K562 (cell line): ENCODE data around the gene GTPBP2. TPM values are rescaled to one million over a fixed set of nuclear protein-coding genes. Genes with fewer than 3 reads are reported as not detected.

Experiments
- CREM ChIP-seq: IDR thresholded peaks from 2 replicates; pipeline ENCODE4 v1.6.1; 2014; ENCODE audit warnings: antibody characterized with exemption, low read depth
- ELF1 ChIP-seq: fragments of 200-800 bp; sonication (Bioruptor generic); IDR thresholded peaks from 2 replicates; pipeline ENCODE4 v1.6.1; 2016; ENCODE audit warnings: missing genetic modification characterization, missing compliant biosample characterization
- HEY1 ChIP-seq: fragments of 250-450 bp; sonication (Bioruptor Pico); IDR thresholded peaks from 2 replicates; pipeline ENCODE4 v1.5.0; 2020; ENCODE audit warnings: mild to moderate bottlenecking, moderate library complexity, borderline replicate concordance
- LARP7 ChIP-seq: fragments of 450-650 bp; IDR thresholded peaks from 2 replicates; pipeline ENCODE4 v1.6.1; 2016
- NEUROD1 ChIP-seq: fragments of 150-350 bp; IDR thresholded peaks from 2 replicates; pipeline ENCODE4 v1.6.1; 2014; ENCODE audit warnings: borderline replicate concordance, low read length, low read depth; ENCODE audit not compliant: partially characterized antibody
- NONO ChIP-seq, 2 experiments: fragments of 200-400 bp in 1 of 2; fragments of 450-650 bp in 1 of 2; formaldehyde crosslinking in 1 of 2; IDR thresholded peaks; 2 replicates each; pipeline ENCODE4 v1.6.1; 2017; ENCODE audit warnings: low read depth in 2 of 2, mild to moderate bottlenecking in 2 of 2, moderate library complexity in 2 of 2, low read length in 1 of 2
- NR0B1 ChIP-seq: fragments of 450-650 bp; IDR thresholded peaks from one replicate; pipeline ENCODE4 v1.6.1; 2018; ENCODE audit warnings: mild to moderate bottlenecking, moderate library complexity; ENCODE audit not compliant: partially characterized antibody
- NR1H2 ChIP-seq: sonication (generic); formaldehyde crosslinking; IDR thresholded peaks from 2 replicates; pipeline ENCODE4 v1.4.0; 2020; ENCODE audit warnings: mild to moderate bottlenecking, missing genetic modification reagents
- POLR2B ChIP-seq: fragments of 450-650 bp; IDR thresholded peaks from 2 replicates; pipeline ENCODE4 v1.6.1; 2018; ENCODE audit warnings: low read depth; ENCODE audit not compliant: partially characterized antibody
- PTRF ChIP-seq: fragments of 450-650 bp; IDR thresholded peaks from 2 replicates; pipeline ENCODE4 v1.6.1; 2016; ENCODE audit warnings: mild to moderate bottlenecking, missing genetic modification characterization, missing compliant biosample characterization
- RFX5 ChIP-seq: IDR thresholded peaks from 2 replicates; pipeline ENCODE4 v1.6.1; 2011; ENCODE audit warnings: low read depth, mild to moderate bottlenecking, improper control_type of control experiment, low read length
- RFX7 ChIP-seq: fragments of 250-450 bp; sonication (Bioruptor Pico); IDR thresholded peaks from 2 replicates; pipeline ENCODE4 v1.5.1; 2021; ENCODE audit warnings: mild to moderate bottlenecking
- SPI1 ChIP-seq: IDR thresholded peaks from 2 replicates; pipeline ENCODE4 v1.6.1; 2011; ENCODE audit warnings: low read depth, low read length, control low read depth, borderline replicate concordance
- TEAD4 ChIP-seq, 2 experiments: sonication (generic) in 1 of 2; formaldehyde crosslinking in 1 of 2; IDR thresholded peaks; 2 replicates each; pipeline versions ENCODE4 v1.6.1 to v1.8.0; 2012 to 2022; ENCODE audit warnings: borderline replicate concordance in 1 of 2, inconsistent platforms in 1 of 2, low read length in 1 of 2, mild to moderate bottlenecking in 1 of 2, missing genetic modification reagents in 1 of 2
- TFE3 ChIP-seq: fragments of 450-650 bp; formaldehyde crosslinking; IDR thresholded peaks from 2 replicates; pipeline ENCODE4 v1.4.0; 2020; ENCODE audit warnings: mild to moderate bottlenecking, mixed read lengths
- TRIM28 ChIP-seq: fragments of 450-650 bp; IDR thresholded peaks from 2 replicates; pipeline ENCODE4 v1.6.1; 2017
- ZNF232 ChIP-seq: sonication (generic); formaldehyde crosslinking; IDR thresholded peaks from 2 replicates; pipeline ENCODE4 v1.8.0; 2022; ENCODE audit warnings: mild to moderate bottlenecking, missing genetic modification reagents
- ZNF436 ChIP-seq: fragments of 250-450, 450-650 bp; sonication (Bioruptor Pico); formaldehyde crosslinking; IDR thresholded peaks from 2 replicates; pipeline ENCODE4 v1.7.0; 2020; ENCODE audit warnings: mild to moderate bottlenecking
- ZNF639 ChIP-seq, 2 experiments: fragments of 200-800 bp in 1 of 2; sonication (Bioruptor generic) in 1 of 2; sonication (generic) in 1 of 2; formaldehyde crosslinking in 1 of 2; IDR thresholded peaks in 1 of 2; conservative IDR thresholded peaks in 1 of 2; 2 replicates each; pipeline versions ENCODE4 v1.5.0 to v1.6.1; 2016 to 2020; ENCODE audit warnings: missing compliant biosample characterization in 1 of 2, missing genetic modification characterization in 1 of 2, missing genetic modification reagents in 1 of 2
- polyA plus RNA-seq, 8 experiments: library from polyadenylated mRNA; depleted of rRNA in 4 of 8; stranded (reverse) in 5 of 8; unstranded in 3 of 8; fragments of >200 nt; fragmentation: Nextera tagmentation in 2 of 8; fragmentation: Illumina TruSeq in 1 of 8; extraction: Ambion mirVana in 2 of 8; extraction: Trizol in 1 of 8; gene quantifications; 2 replicates each; pipeline versions ENCODE4 v1.2.1 to v1.2.3, GENCODE V29; 2011 to 2014; ENCODE audit warnings: inconsistent platforms in 1 of 8, missing spikeins in 1 of 8
- total RNA-seq, 7 experiments: library from RNA; depleted of rRNA in 6 of 7; stranded (reverse); fragments of >200 nt in 6 of 7; fragmentation: Illumina TruSeq in 2 of 7; extraction: Trizol in 2 of 7; gene quantifications; 2 replicates each; pipeline versions ENCODE4 v1.2.1 to v1.2.3, GENCODE V29; 2011 to 2021; ENCODE audit warnings: low replicate concordance in 1 of 7
- TF ChIP-seq, protein P1 (sequence below): sonication (generic); formaldehyde crosslinking; IDR thresholded peaks from 2 replicates; pipeline ENCODE4 v1.8.0; 2022; ENCODE audit warnings: missing genetic modification reagents, mild to moderate bottlenecking, borderline replicate concordance

Gene GTPBP2
- total and polyA plus RNA-seq, 9 of the 15 experiments (the other 6 are each of a cell fraction or from before 2014, with no cell fraction given): 48.4 to 196 (median 111) TPM

GRCh38 chr6:43668151-43669028, 39.3 kb upstream of the GTPBP2 start (continued):
- TF ChIP-seq TFE3 (CRISPR knock-in tag) (no peak), NR1H2 (CRISPR knock-in tag) (no peak), TRIM28 (no peak), CREM (peak; percentile 14; the same call in 1 of the 2 replicates), NONO (IDR thresholded peaks at IDR 0.05; ENCODE audit: low read depth in 2 of 2, low read length in 1 of 2) (no peak), ELF1 (tag) (no peak), NEUROD1 (no peak), LARP7 (no peak), NR0B1 (no peak), PTRF (tag) (no peak), ZNF639 (CRISPR knock-in tag; conservative IDR thresholded peaks at IDR 0.05 in 1 of 2, IDR thresholded peaks at IDR 0.05 in 1 of 2) (no peak), RFX5 (no peak), POLR2B (peak; percentile 50), SPI1 (no peak), TEAD4 (IDR thresholded peaks at IDR 0.05; ENCODE audit: low read length) (peak; percentile 50; the same call in 1 of the 2 replicates), TEAD4 (CRISPR knock-in tag; IDR thresholded peaks at IDR 0.05; ENCODE audit: borderline replicate concordance) (no peak), RFX7 (CRISPR knock-in tag) (no peak), ZNF436 (CRISPR knock-in tag) (no peak), HEY1 (CRISPR knock-in tag) (no peak), ZNF232 (CRISPR knock-in tag) (peak; percentile 50; the same call in 1 of the 2 replicates)
- TF ChIP-seq, protein P1, sequence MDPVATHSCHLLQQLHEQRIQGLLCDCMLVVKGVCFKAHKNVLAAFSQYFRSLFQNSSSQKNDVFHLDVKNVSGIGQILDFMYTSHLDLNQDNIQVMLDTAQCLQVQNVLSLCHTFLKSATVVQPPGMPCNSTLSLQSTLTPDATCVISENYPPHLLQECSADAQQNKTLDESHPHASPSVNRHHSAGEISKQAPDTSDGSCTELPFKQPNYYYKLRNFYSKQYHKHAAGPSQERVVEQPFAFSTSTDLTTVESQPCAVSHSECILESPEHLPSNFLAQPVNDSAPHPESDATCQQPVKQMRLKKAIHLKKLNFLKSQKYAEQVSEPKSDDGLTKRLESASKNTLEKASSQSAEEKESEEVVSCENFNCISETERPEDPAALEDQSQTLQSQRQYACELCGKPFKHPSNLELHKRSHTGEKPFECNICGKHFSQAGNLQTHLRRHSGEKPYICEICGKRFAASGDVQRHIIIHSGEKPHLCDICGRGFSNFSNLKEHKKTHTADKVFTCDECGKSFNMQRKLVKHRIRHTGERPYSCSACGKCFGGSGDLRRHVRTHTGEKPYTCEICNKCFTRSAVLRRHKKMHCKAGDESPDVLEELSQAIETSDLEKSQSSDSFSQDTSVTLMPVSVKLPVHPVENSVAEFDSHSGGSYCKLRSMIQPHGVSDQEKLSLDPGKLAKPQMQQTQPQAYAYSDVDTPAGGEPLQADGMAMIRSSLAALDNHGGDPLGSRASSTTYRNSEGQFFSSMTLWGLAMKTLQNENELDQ (CRISPR knock-in tag): no peak
